Right atrium auricular region (tissue), 2 donors: ENCODE data around the gene FBLN5. TPM values are rescaled to one million over a fixed set of nuclear protein-coding genes. Genes with fewer than 3 reads are reported as not detected.

Source experiments
- DNase-seq: peaks from one replicate; pipeline ENCODE4 v3.0.0-alpha.2; 2019; ENCODE audit warnings: low spot score
- H3K27ac ChIP-seq, 2 donors: fragments of 200-600 bp; sonication (generic); 1 replicate in 1 of 2; 2 replicates in 1 of 2; pipeline ENCODE4 v1.5.1; 2016 to 2019
- H3K27me3 ChIP-seq, 2 donors: fragments of 200-600 bp; sonication (generic); one replicate each; pipeline versions ENCODE4 v1.5.1 to v1.6.0; 2017 to 2019
- H3K36me3 ChIP-seq: fragments of 200-600 bp; sonication (generic); one replicate; pipeline ENCODE4 v1.5.1; 2016
- H3K4me1 ChIP-seq, 2 donors: fragments of 200-600 bp; sonication (generic); one replicate each; pipeline versions ENCODE4 v1.5.1 to v1.6.0; 2017 to 2019
- H3K4me3 ChIP-seq, 2 donors: fragments of 200-600 bp; sonication (generic); 1 replicate in 1 of 2; 2 replicates in 1 of 2; pipeline ENCODE4 v1.5.1; 2017 to 2019; ENCODE audit warnings: mild to moderate bottlenecking in 1 of 2, moderate library complexity in 1 of 2
- H3K9me3 ChIP-seq, 2 donors: fragments of 200-600 bp; sonication (generic); one replicate each; pipeline ENCODE4 v1.5.1; 2019
- CTCF ChIP-seq, 2 donors: fragments of 200-600 bp; sonication (generic); IDR thresholded peaks; one replicate each; pipeline ENCODE4 v1.5.1; 2019; ENCODE audit warnings: antibody characterized with exemption in 2 of 2
- total RNA-seq, 2 donors: library from RNA; depleted of rRNA; stranded (reverse); fragments of >200 nt; gene quantifications; one replicate each; pipeline ENCODE4 v1.1.0, GENCODE V29; 2016

FBLN5 gene
- total RNA-seq, 2 donors from 2014 or later, result 125 to 132 TPM

- H3K9me3 ChIP-seq, result no peaks in the 10 kb centered on the region
- H3K4me3 ChIP-seq, result no peak overlapping the region
- H3K27me3 ChIP-seq, result no peaks in the 10 kb centered on the region
- no peaks in the 10 kb centered on the region for H3K36me3 ChIP-seq
- H3K4me1 ChIP-seq, result no peaks in the 10 kb centered on the region
- no peak for DNase-seq
- no peak overlapping the region for H3K27ac ChIP-seq
- TF ChIP-seq CTCF (IDR thresholded peaks at IDR 0.05), result no peak
These were observed 103.5 kb downstream of the FBLN5 start for GRCh38 chr14:91844029-91844428.

GRCh38 chr14:91843437-91843836, 104.1 kb downstream of the FBLN5 start:
- Histone ChIP-seq H3K4me3 (no peak overlapping the region), H3K4me1 (no peaks in the 10 kb centered on the region), H3K9me3 (no peaks in the 10 kb centered on the region), H3K36me3 (no peaks in the 10 kb centered on the region), H3K27ac (no peak overlapping the region), H3K27me3 (no peaks in the 10 kb centered on the region)
- DNase-seq, result no peak
- no peak for TF ChIP-seq CTCF (IDR thresholded peaks at IDR 0.05)

GRCh38 chr14:91841065-91841464, 106.4 kb downstream of the FBLN5 start:
- no peak for DNase-seq
- Histone ChIP-seq H3K36me3 (no peaks in the 10 kb centered on the region), H3K4me3 (no peak overlapping the region), H3K27ac (no peak overlapping the region), H3K9me3 (no peaks in the 10 kb centered on the region), H3K4me1 (peaks cover 0 to 10% of the 10 kb centered on the region in 2 donors), H3K27me3 (peaks cover 0 to 1% of the 10 kb centered on the region in 2 donors)
- TF ChIP-seq CTCF (IDR thresholded peaks at IDR 0.05), result no peak

- peaks cover 0 to 6% of the 10 kb centered on the region in 2 donors for H3K27me3 ChIP-seq
- H3K27ac ChIP-seq, result no peak overlapping the region
- peaks cover 0 to 14% of the 10 kb centered on the region in 2 donors for H3K4me1 ChIP-seq
- no peak for TF ChIP-seq CTCF (IDR thresholded peaks at IDR 0.05)
- DNase-seq, result no peak
- no peaks in the 10 kb centered on the region for H3K9me3 ChIP-seq
- H3K4me3 ChIP-seq, result no peak overlapping the region
- H3K36me3 ChIP-seq, result no peaks in the 10 kb centered on the region
These were observed 107.7 kb downstream of the FBLN5 start for GRCh38 chr14:91839749-91840148.

- no peaks in the 10 kb centered on the region for H3K9me3 ChIP-seq
- DNase-seq, result no peak
- H3K36me3 ChIP-seq, result no peaks in the 10 kb centered on the region
- peaks cover 0 to 14% of the 10 kb centered on the region in 2 donors for H3K4me1 ChIP-seq
- no peak for TF ChIP-seq CTCF (IDR thresholded peaks at IDR 0.05)
- peak overlapping the region in 1 of 2 donors; percentile 74 for H3K27ac ChIP-seq
- peaks cover 0 to 6% of the 10 kb centered on the region in 2 donors for H3K27me3 ChIP-seq
- H3K4me3 ChIP-seq, result peak overlapping the region; percentile 61 to 62
These were observed 110.4 kb downstream of the FBLN5 start for GRCh38 chr14:91837076-91837475.
